Measurements from ENCODE around the gene MAPK1.

DNA sequence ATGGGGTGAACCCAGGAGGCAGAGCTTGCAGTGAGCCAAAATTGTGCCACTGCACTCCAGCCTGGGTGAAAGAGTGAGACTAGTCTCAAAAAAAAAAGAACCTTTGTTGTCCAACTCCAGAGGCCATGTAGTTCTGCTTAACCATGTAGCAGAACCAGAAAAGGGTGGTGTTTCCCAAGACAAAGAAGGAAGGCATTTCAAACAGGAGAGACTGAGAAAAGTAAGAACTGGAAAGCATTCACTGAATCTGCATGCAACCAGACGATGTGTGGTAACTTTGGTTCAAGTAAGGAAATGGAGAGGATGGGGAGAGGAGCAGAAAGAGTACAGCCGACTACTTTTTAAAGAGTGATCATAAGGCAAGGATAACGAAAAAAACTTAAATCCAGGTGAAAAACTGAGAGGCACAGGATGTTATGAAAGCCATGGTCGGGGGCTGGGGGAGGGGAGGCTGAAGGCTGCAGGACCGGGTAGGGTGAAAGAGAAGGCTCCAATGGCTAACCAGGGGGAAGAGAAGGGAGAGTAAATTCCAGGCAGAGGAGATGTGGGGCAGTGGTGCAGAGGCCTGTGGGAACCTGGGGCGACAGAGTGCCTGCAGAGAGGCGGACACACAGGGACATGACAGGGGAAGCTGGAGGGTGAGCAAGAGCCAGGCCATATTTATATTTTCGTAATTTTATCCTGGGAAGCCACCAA is 48.8 kb downstream of the MAPK1 start:
- TF ChIP-seq, protein P1, sequence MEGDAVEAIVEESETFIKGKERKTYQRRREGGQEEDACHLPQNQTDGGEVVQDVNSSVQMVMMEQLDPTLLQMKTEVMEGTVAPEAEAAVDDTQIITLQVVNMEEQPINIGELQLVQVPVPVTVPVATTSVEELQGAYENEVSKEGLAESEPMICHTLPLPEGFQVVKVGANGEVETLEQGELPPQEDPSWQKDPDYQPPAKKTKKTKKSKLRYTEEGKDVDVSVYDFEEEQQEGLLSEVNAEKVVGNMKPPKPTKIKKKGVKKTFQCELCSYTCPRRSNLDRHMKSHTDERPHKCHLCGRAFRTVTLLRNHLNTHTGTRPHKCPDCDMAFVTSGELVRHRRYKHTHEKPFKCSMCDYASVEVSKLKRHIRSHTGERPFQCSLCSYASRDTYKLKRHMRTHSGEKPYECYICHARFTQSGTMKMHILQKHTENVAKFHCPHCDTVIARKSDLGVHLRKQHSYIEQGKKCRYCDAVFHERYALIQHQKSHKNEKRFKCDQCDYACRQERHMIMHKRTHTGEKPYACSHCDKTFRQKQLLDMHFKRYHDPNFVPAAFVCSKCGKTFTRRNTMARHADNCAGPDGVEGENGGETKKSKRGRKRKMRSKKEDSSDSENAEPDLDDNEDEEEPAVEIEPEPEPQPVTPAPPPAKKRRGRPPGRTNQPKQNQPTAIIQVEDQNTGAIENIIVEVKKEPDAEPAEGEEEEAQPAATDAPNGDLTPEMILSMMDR (IDR thresholded peaks at IDR 0.05): no peak
- no peak for TF ChIP-seq POLR2A (IDR thresholded peaks at IDR 0.05)

Data from esophagus squamous epithelium (tissue), 4 donors.